Endothelial cell of umbilical vein (primary cell): ENCODE measurements around the gene SNED1. TPM values are rescaled to one million over a fixed set of nuclear protein-coding genes. Genes with fewer than 3 reads are reported as not detected.

ENCODE experiments used
- BruUV-seq: library from RNA; stranded (reverse); fragments of 400-500 nt; replicated peaks from 2 replicates; lab custom pipeline; 2021; lab: Mats Ljungman, UMichigan
- CTCF ChIA-PET: fragments of 300-600, 350-600 bp; sonication (Branson Sonifier 250); formaldehyde crosslinking; loops from one replicate; lab custom pipeline; 2021; ENCODE audit warnings: antibody characterized with exemption, inconsistent platforms; lab: Charles Lee
- POLR2A ChIA-PET: fragments of 300-600, 350-600 bp; sonication (Branson Sonifier 250); formaldehyde crosslinking; loops from one replicate; lab custom pipeline; 2021; ENCODE audit warnings: antibody characterized with exemption, inconsistent platforms; lab: Charles Lee
- DNase-seq: peaks from one replicate; pipeline ENCODE4 v3.0.0-alpha.2; 2011; ENCODE audit warnings: low read depth, low spot score
- FAIRE-seq: peaks from 2 replicates; lab custom pipeline; 2011; peaks lifted over from hg19 to GRCh38; lab: Jason Lieb, UNC
- H2AFZ ChIP-seq: 2 replicates; pipeline ENCODE4 v1.6.0; 2012; ENCODE audit warnings: low read depth, low read length, control low read depth, inconsistent platforms
- H3K27ac ChIP-seq: 2 replicates; pipeline ENCODE4 v1.5.1; 2011; ENCODE audit warnings: low read depth, mild to moderate bottlenecking, control low read depth, low read length, moderate library complexity; ENCODE audit not compliant: insufficient read depth
- H3K27me3 ChIP-seq, 2 experiments: 2 replicates each; pipeline versions ENCODE4 v1.6.0 to v1.6.1; 2011; ENCODE audit warnings: low read length in 2 of 2, mixed read lengths in 1 of 2; ENCODE audit not compliant: control insufficient read depth in 2 of 2, insufficient read depth in 2 of 2
- H3K36me3 ChIP-seq, 2 experiments: 2 replicates in 1 of 2; 3 replicates in 1 of 2; pipeline ENCODE4 v1.5.1; 2011; ENCODE audit warnings: low read length in 2 of 2, mild to moderate bottlenecking in 1 of 2, moderate library complexity in 1 of 2; ENCODE audit not compliant: control insufficient read depth in 2 of 2, insufficient read depth in 2 of 2; ENCODE audit errors: extremely low read depth in 1 of 2
- H3K4me1 ChIP-seq: 3 replicates; pipeline ENCODE4 v1.5.1; 2011; ENCODE audit warnings: mild to moderate bottlenecking, low read length; ENCODE audit not compliant: control insufficient read depth, insufficient read depth; ENCODE audit errors: extremely low read depth
- H3K4me2 ChIP-seq: 2 replicates; pipeline ENCODE4 v1.6.1; 2011; ENCODE audit warnings: low read length, control low read depth, mixed read lengths; ENCODE audit not compliant: insufficient read depth
- H3K4me3 ChIP-seq, 3 experiments: fragments of 200-600 bp in 1 of 3; sonication (generic), shearing (Covaris generic) in 1 of 3; replicated peaks in 1 of 3; 2 replicates each; pipeline ENCODE4 v1.5.1; 2011 to 2016; ENCODE audit warnings: control low read depth in 3 of 3, low read length in 3 of 3, mild to moderate bottlenecking in 2 of 3, inconsistent platforms in 1 of 3, low read depth in 1 of 3, moderate library complexity in 1 of 3; ENCODE audit not compliant: insufficient read depth in 1 of 3
- H3K79me2 ChIP-seq: 2 replicates; pipeline ENCODE4 v1.6.0; 2012; ENCODE audit warnings: low read length, inconsistent platforms; ENCODE audit not compliant: control insufficient read depth, insufficient read depth
- H3K9ac ChIP-seq: replicated peaks from 2 replicates; pipeline ENCODE3; 2011; ENCODE audit warnings: low read length, control low read depth; ENCODE audit not compliant: insufficient read depth; ENCODE audit errors: extremely low read depth
- H3K9me1 ChIP-seq: replicated peaks from 3 replicates; pipeline ENCODE4 v1.6.0; 2011; ENCODE audit warnings: mild to moderate bottlenecking, low read length; ENCODE audit not compliant: control insufficient read depth, insufficient read depth; ENCODE audit errors: extremely low read depth
- H3K9me3 ChIP-seq: replicated peaks from 2 replicates; pipeline ENCODE4 v1.5.1; 2012; ENCODE audit warnings: low read length, inconsistent platforms; ENCODE audit not compliant: control insufficient read depth, insufficient read depth
- H4K20me1 ChIP-seq: replicated peaks from 2 replicates; pipeline ENCODE3; 2011; ENCODE audit warnings: mild to moderate bottlenecking, low read length; ENCODE audit not compliant: control insufficient read depth, insufficient read depth; ENCODE audit errors: extremely low read depth
- CTCF ChIP-seq, 2 donors: IDR thresholded peaks; 1 replicate in 1 of 2; 2 replicates in 1 of 2; pipeline ENCODE4 v1.5.1; 2011; ENCODE audit warnings: low read length in 2 of 2, mild to moderate bottlenecking in 2 of 2, moderate library complexity in 2 of 2, control low read depth in 1 of 2, inconsistent platforms in 1 of 2, low read depth in 1 of 2; ENCODE audit not compliant: insufficient read depth in 1 of 2; ENCODE audit errors: extremely low read depth in 1 of 2
- EZH2 ChIP-seq: IDR thresholded peaks from 2 replicates; pipeline ENCODE4 v1.6.1; 2012; ENCODE audit warnings: borderline replicate concordance, low read depth, mild to moderate bottlenecking, moderate library complexity, low read length, inconsistent platforms; ENCODE audit not compliant: severe bottlenecking
- FOS ChIP-seq: IDR thresholded peaks from 2 replicates; pipeline ENCODE4 v1.6.1; 2011; ENCODE audit warnings: mild to moderate bottlenecking, low read length, moderate library complexity, borderline replicate concordance; ENCODE audit not compliant: insufficient read depth
- GATA2 ChIP-seq: IDR thresholded peaks from 2 replicates; pipeline ENCODE4 v1.7.0; 2011; ENCODE audit warnings: low read depth, mild to moderate bottlenecking, moderate library complexity, mixed read lengths, low read length; ENCODE audit not compliant: insufficient read length, insufficient read depth
- JUN ChIP-seq: IDR thresholded peaks from 2 replicates; pipeline ENCODE4 v1.6.1; 2011; ENCODE audit warnings: borderline replicate concordance, low read depth; ENCODE audit not compliant: insufficient read length, insufficient read depth
- MAX ChIP-seq: IDR thresholded peaks from 2 replicates; pipeline ENCODE4 v1.6.1; 2011; ENCODE audit not compliant: insufficient read depth, insufficient read length
- MYC ChIP-seq: IDR thresholded peaks from one replicate; pipeline ENCODE4 v1.6.1; 2011; ENCODE audit warnings: mild to moderate bottlenecking, low read depth, low read length
- POLR2A ChIP-seq: IDR thresholded peaks from 2 replicates; pipeline ENCODE4 v1.6.1; 2012; ENCODE audit warnings: low read depth, mild to moderate bottlenecking, control low read depth, low read length
- POLR2AphosphoS5 ChIP-seq: IDR thresholded peaks from 2 replicates; pipeline ENCODE4 v1.6.1; 2012; ENCODE audit warnings: low read depth, mild to moderate bottlenecking, control low read depth, low read length, moderate library complexity; ENCODE audit not compliant: insufficient read depth
- dilution Hi-C: fragments of 300-500 bp; cut with MboI; formaldehyde crosslinking; loops from one replicate; pipeline ENCODE4 v1.15.0; 2019; ENCODE audit warnings: low sequenced_read_pairs; ENCODE audit not compliant: extremely low pct_ligation_motif_present
- intact Hi-C: fragments of 100-400 bp; cut with micrococcal nuclease; formaldehyde crosslinking; loops from one replicate; pipeline ENCODE4 v1.10.0; 2022
- polyA plus RNA-seq, 4 experiments: library from polyadenylated mRNA; depleted of rRNA in 3 of 4; stranded (reverse) in 3 of 4; unstranded in 1 of 4; fragments of >200 nt; gene quantifications; 2 replicates each; pipeline versions ENCODE4 v1.2.1 to v1.2.3, GENCODE V29; 2011 to 2012; ENCODE audit warnings: missing spikeins in 1 of 4
- total RNA-seq: library from RNA; stranded (reverse); gene quantifications from 2 replicates; pipeline ENCODE4 v1.2.3, GENCODE V29; 2021

SNED1 gene
- total and polyA plus RNA-seq, 2 donors (not counting 3 experiments of a cell fraction or from before 2014, with no cell fraction given): 14.1 to 17.2 TPM

- Histone ChIP-seq H3K9me1 (no peaks in the 10 kb centered on the region), H4K20me1 (no peaks in the 10 kb centered on the region), H3K27ac (no peak overlapping the region), H3K4me3 (no peak overlapping the region), H3K4me1 (no peaks in the 10 kb centered on the region), H3K27me3 (no peaks in the 10 kb centered on the region), H3K36me3 (no peaks in the 10 kb centered on the region), H3K9ac (no peak overlapping the region), H3K9me3 (no peaks in the 10 kb centered on the region), H3K79me2 (no peaks in the 10 kb centered on the region), H3K4me2 (no peak overlapping the region), H2AFZ (no peak overlapping the region)
- ChIA-PET CTCF (interaction anchor here (0.7 kb wide), 1 partner anchor 14 kb away, joined by 3 read pairs; no protein-coding TSS in a partner anchor), POLR2A (no interaction called here)
- FAIRE-seq: no peak
- intact Hi-C loops: no loop called here
- dilution Hi-C loops: no loop called here
- no peak for DNase-seq
- TF ChIP-seq EZH2 (no peak), POLR2AphosphoS5 (no peak), FOS (no peak), JUN (no peak), GATA2 (no peak), CTCF (IDR thresholded peaks at IDR 0.05; ENCODE audit: extremely low read depth in 1 of 2, insufficient read depth in 1 of 2, low read depth in 1 of 2, low read length in 2 of 2) (no peak), POLR2A (no peak), MAX (no peak), MYC (no peak)
- BruUV-seq: no TSS peak
These were observed 130.9 kb downstream of the SNED1 start for GRCh38 chr2:241129086-241129871.
